ENCODE measurements around the gene LDLRAD3. TPM values are rescaled to one million over a fixed set of nuclear protein-coding genes. Genes with fewer than 3 reads are reported as not detected.

The LDLRAD3 gene
- total RNA-seq, 4 donors from 2014 or later: 19.4 to 49.5 (median 31.0) TPM

DNA sequence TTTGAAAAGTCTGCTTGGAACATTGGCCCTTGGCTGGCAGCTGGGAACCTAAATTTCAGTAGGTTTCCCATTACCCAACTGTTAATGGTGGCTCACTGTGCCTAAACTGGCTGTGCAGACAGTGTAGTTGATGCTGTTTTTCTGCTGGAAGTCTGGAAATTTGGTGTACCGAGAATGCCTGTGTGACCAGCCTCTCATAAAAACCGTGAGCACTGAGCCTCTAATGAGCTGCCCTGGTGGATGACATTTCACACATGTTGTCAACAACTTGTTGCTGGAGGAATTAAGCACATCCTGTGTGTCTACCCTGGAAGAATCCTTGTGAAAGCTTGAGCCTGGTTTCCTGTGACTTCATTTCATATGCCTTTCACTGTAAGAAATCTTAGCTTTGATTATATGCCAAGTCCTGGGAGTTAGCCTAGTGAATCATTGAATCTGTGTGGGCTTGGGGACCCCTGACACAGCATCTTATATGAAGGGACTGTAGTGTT is 131.1 kb downstream of the LDLRAD3 start:
- H3K4me1 ChIP-seq: peaks cover 0 to 26% (median 4%) of the 10 kb centered on the region in 4 donors
- H3K4me3 ChIP-seq: no peak overlapping the region
- peak overlapping the region in 2 of 4 donors; percentile 32 to 50 for H3K27ac ChIP-seq
- 60 to 61% methylated on average over 2 of the region's 2 CpGs for WGBS, 2 donors
- TF ChIP-seq, protein P1, sequence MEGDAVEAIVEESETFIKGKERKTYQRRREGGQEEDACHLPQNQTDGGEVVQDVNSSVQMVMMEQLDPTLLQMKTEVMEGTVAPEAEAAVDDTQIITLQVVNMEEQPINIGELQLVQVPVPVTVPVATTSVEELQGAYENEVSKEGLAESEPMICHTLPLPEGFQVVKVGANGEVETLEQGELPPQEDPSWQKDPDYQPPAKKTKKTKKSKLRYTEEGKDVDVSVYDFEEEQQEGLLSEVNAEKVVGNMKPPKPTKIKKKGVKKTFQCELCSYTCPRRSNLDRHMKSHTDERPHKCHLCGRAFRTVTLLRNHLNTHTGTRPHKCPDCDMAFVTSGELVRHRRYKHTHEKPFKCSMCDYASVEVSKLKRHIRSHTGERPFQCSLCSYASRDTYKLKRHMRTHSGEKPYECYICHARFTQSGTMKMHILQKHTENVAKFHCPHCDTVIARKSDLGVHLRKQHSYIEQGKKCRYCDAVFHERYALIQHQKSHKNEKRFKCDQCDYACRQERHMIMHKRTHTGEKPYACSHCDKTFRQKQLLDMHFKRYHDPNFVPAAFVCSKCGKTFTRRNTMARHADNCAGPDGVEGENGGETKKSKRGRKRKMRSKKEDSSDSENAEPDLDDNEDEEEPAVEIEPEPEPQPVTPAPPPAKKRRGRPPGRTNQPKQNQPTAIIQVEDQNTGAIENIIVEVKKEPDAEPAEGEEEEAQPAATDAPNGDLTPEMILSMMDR (IDR thresholded peaks at IDR 0.05): no peak
- peak in 1 of 2 donors; percentile 6 for TF ChIP-seq EP300 (IDR thresholded peaks at IDR 0.05)
- H3K36me3 ChIP-seq: no peaks in the 10 kb centered on the region
- H3K9me3 ChIP-seq: peaks cover 0 to 7% (median 0%) of the 10 kb centered on the region in 4 donors
- no peak for DNase-seq (ENCODE audit: low spot score in 2 of 2)
- H3K27me3 ChIP-seq: no peaks in the 10 kb centered on the region

DNA sequence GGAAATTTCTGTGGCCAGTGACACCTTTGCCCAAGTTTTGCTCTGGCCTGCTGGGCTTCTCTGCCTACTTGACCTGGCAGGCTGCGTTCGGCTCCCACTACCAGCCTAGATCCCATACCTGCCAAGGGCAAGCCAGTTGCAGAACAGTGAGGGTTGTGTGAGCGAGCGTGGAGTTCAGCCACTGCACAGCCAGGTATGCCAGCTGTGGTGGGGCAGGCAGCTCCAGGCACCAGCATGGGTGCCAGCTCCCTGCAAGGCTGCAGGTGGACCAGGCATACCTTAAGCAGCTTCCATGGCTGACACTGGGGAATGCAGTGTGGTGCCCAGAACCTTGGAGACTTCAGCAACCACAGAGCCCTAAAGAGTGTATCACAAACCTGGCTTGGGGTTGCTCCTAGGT is 133.5 kb downstream of the LDLRAD3 start:
- TF ChIP-seq POLR2A (IDR thresholded peaks at IDR 0.05) (no peak), EP300 (IDR thresholded peaks at IDR 0.05) (no peak)
- TF ChIP-seq, protein P1 (IDR thresholded peaks at IDR 0.05): no peak
- 91 to 100% methylated on average over 4 of the region's 4 CpGs for WGBS, 2 donors
- H3K4me3 ChIP-seq: no peak overlapping the region

DNA sequence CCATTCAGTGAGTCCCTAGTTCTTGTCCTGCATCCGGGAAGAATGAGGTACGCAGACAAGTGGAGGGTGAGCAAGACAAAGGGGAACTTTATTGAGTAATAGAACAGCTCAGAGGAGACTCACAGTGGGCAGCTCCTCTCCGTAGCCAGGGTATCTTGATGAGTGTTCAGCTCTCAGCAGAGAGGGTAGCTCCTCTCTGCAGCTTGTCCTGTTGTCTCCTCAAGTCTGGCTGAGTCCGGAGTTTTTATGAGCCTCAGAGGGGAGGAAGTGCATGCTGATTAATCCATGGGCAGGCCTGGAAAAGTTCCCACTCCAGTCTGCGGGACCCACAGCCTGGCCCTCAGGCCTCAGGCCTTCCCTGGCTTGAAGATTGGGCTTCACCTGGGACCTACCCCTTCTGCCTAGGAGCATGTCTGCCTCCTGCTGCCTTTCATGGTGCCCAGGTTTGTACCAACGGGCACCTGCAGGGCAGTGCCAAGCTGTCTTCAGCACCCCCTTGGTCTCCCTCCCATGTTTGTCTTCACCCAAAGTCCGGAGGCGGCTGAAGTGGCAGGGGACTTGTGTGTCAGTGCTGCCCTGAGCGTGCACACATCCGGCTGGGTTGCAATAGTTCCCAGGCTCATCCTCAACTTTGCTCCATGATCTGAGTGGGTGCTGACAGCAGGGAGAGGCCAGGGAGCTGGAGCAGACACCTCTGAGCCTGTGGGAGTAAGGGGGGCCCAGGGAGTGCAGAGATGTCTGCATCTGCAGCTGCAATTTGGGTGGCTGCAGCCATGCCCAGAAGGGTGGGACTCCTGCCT is 134.2 kb downstream of the LDLRAD3 start:
- H3K9me3 ChIP-seq: peaks cover 0 to 7% (median 0%) of the 10 kb centered on the region in 4 donors
- no peak overlapping the region for H3K4me3 ChIP-seq
- no peaks in the 10 kb centered on the region for H3K27me3 ChIP-seq
- no peak for DNase-seq (ENCODE audit: low spot score in 2 of 2)
- 91 to 94% methylated on average over 10 of the region's 10 CpGs for WGBS, 2 donors
- peaks cover 0 to 22% (median 4%) of the 10 kb centered on the region in 4 donors for H3K4me1 ChIP-seq
- peaks cover 0 to 19% (median 0%) of the 10 kb centered on the region in 3 donors for H3K36me3 ChIP-seq
- no peak overlapping the region for H3K27ac ChIP-seq
- TF ChIP-seq POLR2A (IDR thresholded peaks at IDR 0.05) (no peak), EP300 (IDR thresholded peaks at IDR 0.05) (no peak)
- TF ChIP-seq, protein P1 (IDR thresholded peaks at IDR 0.05): no peak

More for the DNA sequence above, 133.5 kb downstream of the LDLRAD3 start:
- Histone ChIP-seq H3K4me1 (peaks cover 0 to 22% (median 4%) of the 10 kb centered on the region in 4 donors), H3K27me3 (no peaks in the 10 kb centered on the region), H3K36me3 (peaks cover 0 to 12% (median 0%) of the 10 kb centered on the region in 3 donors), H3K27ac (no peak overlapping the region), H3K9me3 (peaks cover 0 to 7% (median 0%) of the 10 kb centered on the region in 4 donors)
- DNase-seq (ENCODE audit: low spot score in 2 of 2): no peak

DNA sequence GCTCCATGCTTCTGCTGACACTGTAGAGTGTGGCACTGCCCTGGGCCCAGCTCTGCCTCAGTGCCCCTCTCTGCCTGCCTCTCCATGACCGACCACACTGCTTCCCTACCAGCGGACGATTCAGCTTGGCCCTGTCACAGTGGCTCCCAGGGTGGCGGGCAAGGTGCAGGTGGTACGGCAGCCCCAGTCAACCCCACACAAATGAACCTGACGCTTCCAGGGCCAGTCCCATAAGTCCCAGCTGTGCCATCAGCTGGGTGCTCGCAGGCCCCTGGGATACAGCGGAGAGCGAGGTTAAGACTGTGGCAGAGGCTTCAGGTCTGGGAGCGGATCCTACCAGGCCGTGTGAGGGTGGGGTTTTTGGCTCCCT is 134.8 kb downstream of the LDLRAD3 start:
- H3K27me3 ChIP-seq: no peaks in the 10 kb centered on the region
- DNase-seq (ENCODE audit: low spot score in 2 of 2): no peak
- TF ChIP-seq POLR2A (IDR thresholded peaks at IDR 0.05): no peak
- TF ChIP-seq, protein P1 (IDR thresholded peaks at IDR 0.05): no peak
- no peak for TF ChIP-seq EP300 (IDR thresholded peaks at IDR 0.05)
- H3K4me3 ChIP-seq: no peak overlapping the region
- peaks cover 0 to 25% (median 0%) of the 10 kb centered on the region in 3 donors for H3K36me3 ChIP-seq
- no peak overlapping the region for H3K27ac ChIP-seq
- 93 to 100% methylated on average over 3 to 11 of the region's 11 CpGs for WGBS, 2 donors
- H3K9me3 ChIP-seq: peaks cover 0 to 7% (median 0%) of the 10 kb centered on the region in 4 donors
- peaks cover 0 to 17% (median 4%) of the 10 kb centered on the region in 4 donors for H3K4me1 ChIP-seq
